Activated gamma-delta T cell treated with anti-CD3 and anti-CD28 coated beads, Interleukin-2, amount 50 U/mL, for 16 hours (primary cell): ENCODE results near the gene ARID5B.
"Not testable (repeated sequence)": the region's sequence is repeated elsewhere in the genome, so short reads cannot be mapped to it uniquely, and the experiment has no call there.

ENCODE experiments used
- DNase-seq: peaks from one replicate; pipeline ENCODE4 v3.0.0-alpha.2; 2020; ENCODE audit warnings: low read depth

Gene ARID5B

GRCh38 chr10:62014510-62014909 lies 113.0 kb downstream of the ARID5B start:
- DNase-seq, result no peak

- no peak for DNase-seq
Observed at GRCh38 chr10:62015994-62016393, 114.5 kb downstream of the ARID5B start.

GRCh38 chr10:62016623-62017490 lies 115.4 kb downstream of the ARID5B start:
- DNase-seq, result no peak

GRCh38 chr10:62017491-62017870 lies 116.0 kb downstream of the ARID5B start:
- DNase-seq, result no peak

- DNase-seq, result no peak
Observed at GRCh38 chr10:62018131-62018911, 116.8 kb downstream of the ARID5B start.

GRCh38 chr10:62019013-62019684 lies 117.7 kb downstream of the ARID5B start:
- no peak for DNase-seq

GRCh38 chr10:62019685-62020359 lies 118.3 kb downstream of the ARID5B start:
- no peak for DNase-seq

- no peak for DNase-seq
Observed at GRCh38 chr10:62021128-62021665, 119.7 kb downstream of the ARID5B start.

GRCh38 chr10:62021978-62022802 lies 120.7 kb downstream of the ARID5B start:
- no peak for DNase-seq

- DNase-seq, result no peak
Observed at GRCh38 chr10:62022830-62023229, 121.3 kb downstream of the ARID5B start.

- no peak for DNase-seq
Observed at GRCh38 chr10:62023329-62023728, 121.8 kb downstream of the ARID5B start.

- DNase-seq, result no peak
Observed at GRCh38 chr10:62024026-62024701, 122.7 kb downstream of the ARID5B start.

GRCh38 chr10:62025134-62025794 lies 123.8 kb downstream of the ARID5B start:
- DNase-seq, result no peak

- DNase-seq, result no peak
Observed at GRCh38 chr10:62025901-62026879, 124.7 kb downstream of the ARID5B start.

GRCh38 chr10:62027841-62028501 lies 126.5 kb downstream of the ARID5B start:
- no peak for DNase-seq

GRCh38 chr10:62028502-62028842 lies 127.0 kb downstream of the ARID5B start:
- DNase-seq, result not testable (repeated sequence)

- no peak for DNase-seq
Observed at GRCh38 chr10:62029401-62029800, 127.9 kb downstream of the ARID5B start.

- no peak for DNase-seq
Observed at GRCh38 chr10:62031507-62031906, 130.0 kb downstream of the ARID5B start.
